Activated CD4-positive, CD25-positive, alpha-beta regulatory T cell treated with anti-CD3 and anti-CD28 coated beads, Interleukin-2, amount 50 U/mL, for 72 hours (primary cell): ENCODE measurements around the gene DOK4.
"Not testable (repeated sequence)": the region's sequence is repeated elsewhere in the genome, so short reads cannot be mapped to it uniquely, and the experiment has no call there.

ENCODE experiments used
- DNase-seq: peaks from one replicate; pipeline ENCODE4 v3.0.0; 2021

DOK4 gene

DNA sequence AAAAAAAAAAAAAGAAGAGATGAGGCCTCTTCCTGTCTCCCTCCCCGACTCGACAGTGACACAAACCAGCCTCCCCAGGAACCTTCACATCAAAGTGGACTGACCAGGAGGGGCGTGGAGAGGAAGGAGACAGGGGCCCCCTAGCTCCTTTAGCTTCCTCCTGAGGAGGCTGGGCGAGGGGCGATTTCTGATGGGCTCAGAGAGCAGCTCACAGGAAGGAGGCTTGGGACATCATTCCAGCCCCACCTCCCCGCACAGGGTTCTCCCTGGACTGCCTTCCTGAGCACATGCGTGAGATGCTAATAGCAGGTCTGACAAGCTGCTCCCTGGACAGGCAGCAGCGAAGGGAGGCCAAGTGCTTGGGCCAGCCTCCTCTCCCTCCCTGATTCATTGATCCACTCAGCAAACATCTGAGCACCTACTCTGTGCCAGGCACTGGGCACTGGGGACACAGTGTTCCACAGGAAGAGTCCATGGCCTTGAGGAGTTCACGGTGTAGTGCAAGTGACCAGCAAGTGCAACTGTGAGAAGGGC lies 14.4 kb upstream of the DOK4 start:
- no peak for DNase-seq

DNA sequence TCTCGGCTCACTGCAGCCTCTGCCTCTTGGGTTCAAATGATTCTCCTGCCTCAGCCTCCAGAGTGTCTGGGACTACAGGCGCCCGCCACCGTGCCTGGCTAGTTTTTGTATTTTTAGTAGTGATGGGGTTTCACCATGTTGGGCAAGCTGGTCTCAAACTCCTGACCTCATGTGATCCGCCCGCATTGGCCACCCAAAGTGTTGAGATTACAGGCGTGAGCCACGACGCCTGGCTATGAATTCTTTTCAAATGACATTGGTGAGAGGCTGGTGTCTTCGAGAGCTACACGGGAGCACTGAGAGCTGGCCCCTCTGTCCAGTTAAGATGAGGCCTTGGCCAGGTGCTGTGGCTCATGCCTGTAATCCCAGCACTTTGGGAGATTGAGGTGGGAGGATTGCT lies 13.6 kb upstream of the DOK4 start:
- DNase-seq, result not testable (repeated sequence)

DNA sequence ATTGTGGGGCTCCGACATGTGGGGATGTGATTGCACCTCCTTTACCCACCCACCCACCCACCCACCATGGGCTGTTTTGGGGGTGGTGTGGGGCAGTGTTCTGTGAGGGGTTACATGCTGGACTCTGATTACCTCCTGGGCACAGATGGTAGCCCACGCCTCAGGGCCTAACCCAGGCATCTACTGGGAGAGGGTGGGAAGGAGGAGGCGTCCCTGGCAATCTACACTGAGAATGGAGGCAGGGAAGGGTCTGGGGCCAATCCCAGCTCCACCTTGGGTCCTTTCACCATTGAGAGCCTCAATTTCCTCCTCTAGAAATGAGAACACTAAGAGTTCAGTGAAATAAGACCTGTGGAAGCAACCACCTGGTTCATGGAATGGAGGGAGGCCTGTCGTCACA lies 11.7 kb upstream of the DOK4 start:
- no peak for DNase-seq

DNA sequence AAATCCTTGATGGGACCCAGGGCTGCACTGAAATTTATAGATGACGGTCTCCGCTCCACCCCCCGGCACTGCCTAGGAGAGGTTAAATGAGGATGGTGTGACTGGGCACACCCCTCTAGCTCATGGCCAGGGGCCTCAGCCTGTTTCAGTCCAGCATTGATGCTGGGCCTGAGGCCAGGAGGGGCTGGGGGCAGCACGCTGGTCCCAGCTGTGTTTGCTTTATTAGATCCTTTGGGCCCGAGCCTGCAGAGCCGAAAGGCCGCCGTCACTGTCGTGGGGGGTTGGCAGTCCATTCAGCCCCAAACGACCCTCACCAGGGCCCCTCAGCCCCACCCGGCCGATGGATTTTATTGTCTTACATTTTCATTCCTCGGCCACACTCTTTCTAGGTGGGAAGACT lies 10.8 kb upstream of the DOK4 start:
- no peak for DNase-seq

DNA sequence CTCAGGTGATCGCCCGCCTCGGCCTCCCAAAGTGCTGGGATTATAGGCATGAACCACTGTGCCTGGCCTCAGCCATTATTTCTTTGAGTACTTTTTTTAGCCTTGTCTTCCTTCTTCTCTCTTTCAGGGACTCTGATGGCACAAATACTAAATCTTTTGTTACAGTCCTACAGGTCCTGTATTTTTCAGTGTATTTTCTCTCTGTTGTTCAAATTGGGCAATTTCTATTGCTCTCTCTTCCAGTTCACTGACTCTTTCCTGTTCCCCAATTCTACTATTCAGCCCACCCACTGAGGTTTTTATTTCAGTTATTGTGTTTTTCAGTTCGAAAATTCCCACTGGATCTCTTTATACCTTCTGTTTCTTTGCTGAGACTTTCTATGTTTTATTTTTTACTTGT lies 7.5 kb upstream of the DOK4 start:
- DNase-seq, result no peak

DNA sequence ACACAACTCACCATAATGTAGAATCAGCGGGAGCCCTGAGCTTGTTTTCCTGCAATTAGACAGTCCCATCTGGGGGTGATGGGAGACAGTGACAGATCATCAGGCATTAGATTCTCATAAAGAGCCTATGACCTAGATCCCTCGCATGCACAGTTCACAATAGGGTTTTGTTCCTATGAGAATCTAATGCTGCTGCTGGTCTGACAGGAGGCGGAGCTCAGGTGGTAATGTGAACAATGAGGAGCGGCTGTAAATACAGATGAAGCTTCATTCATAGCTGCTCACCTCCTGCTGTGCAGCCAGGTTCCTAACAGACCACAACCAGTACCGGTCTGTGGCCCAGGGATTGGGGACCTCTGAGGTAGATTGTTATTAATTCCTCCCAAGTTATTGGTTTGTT lies 2.9 kb upstream of the DOK4 start:
- no peak for DNase-seq

DNA sequence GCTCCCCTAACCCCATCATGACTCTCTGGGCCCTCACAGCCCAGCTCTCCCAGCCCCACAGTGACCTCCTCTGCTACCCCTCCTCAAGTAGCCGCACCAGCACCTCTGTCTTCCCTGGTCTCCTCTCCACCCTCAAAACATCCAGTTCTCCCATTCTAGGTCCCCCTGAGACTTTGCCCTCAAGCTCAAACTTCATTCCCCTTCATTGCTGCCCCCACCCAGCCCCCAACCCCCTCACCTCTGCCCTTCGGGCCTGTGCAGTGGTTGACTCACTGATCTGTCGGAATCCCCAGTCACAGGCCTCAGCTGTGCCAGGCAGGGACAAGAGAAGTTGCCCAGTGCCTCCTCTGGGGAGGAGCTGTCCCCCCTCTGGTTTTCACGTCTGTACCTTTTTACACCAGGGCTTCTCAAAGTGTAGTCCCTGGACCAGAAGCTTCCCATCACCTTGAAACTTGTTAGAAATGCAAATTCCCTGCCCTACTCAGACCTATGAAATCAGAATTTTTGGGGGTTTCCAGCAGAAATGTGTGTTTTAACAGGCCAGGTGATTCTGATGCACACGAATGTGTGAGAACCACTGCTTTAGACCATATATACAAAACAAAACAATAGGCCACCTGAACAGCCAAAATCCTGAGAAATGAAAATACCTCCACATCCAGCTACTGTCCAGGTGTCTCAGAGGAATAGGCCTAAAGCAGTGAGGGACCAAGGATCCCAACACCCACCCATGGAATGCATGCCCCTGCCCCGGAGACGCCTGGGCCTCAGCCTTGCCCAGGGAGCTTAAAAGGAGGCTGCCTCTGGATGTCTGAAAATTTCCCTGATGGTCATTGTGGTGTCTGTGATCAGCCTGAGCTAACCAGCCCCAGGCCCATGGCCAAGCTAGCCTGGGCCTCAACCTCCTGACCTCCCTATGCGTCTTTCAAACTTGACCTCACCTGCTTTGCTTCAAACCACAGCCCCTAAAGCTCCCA lies 853 bp upstream of the DOK4 start:
- no peak for DNase-seq

DNA sequence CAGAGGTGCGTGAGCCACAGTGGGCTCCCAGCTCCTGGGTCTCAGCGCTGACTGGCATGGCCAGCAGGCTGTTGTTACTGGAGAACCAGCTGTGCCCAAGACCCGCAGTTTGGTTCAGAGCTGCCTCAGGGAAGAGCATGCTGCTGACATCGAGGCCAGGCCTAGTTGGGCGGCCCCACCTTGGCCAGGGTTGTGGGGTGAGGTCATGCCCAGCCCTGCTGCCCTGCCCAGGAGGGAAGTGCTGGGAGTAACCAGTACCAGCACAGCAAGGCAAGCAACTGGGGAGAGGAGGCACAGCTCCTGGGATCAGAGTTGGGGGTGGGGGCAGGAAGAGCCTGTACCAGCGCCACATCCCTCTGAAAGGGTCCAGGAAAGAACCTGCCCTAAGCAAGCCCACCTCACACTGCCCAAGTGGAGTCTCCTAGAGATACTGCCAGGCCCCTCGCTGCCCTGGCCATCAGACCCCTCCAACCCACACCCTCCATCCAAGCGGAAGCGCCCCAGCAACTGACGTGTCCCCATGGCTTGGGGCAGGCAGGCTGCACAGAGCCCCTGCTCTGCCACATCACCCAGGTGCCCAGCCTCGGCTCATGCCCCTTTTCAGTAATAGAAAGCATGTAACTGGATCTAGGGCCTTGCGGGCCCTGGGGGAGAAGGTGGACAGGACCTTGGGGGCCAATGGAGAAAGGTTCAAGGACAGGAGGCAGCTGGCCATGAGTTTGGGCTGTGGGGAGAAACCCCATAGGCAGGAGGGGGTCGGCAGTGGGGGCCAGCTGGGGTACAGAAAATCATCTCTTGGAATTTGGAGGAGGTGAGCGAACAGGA lies 990 bp downstream of the DOK4 start:
- DNase-seq, result no peak

DNA sequence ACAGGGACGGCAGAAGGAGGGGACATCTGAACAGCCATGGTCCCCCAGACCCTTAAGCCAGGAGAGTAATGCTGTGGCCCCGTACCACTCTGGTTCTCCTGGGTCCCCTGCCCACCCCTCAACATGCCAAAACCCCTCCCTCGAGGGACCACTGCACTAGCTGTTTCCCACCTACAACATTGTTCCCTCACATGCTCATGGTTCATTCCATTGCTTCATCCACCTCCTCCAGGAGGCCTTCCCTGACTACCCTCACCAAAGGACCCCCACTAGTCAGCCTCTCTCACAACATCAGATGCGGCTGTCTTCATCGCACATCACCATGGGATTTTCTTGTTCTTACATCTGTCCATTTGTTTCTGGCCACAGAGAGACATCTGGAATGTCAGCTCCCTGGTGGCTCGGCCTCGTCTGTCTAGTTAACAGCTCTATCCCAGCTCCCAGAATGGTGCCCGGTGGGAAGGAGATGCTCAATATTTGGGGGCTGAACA lies 1.7 kb downstream of the DOK4 start:
- DNase-seq, result no peak

DNA sequence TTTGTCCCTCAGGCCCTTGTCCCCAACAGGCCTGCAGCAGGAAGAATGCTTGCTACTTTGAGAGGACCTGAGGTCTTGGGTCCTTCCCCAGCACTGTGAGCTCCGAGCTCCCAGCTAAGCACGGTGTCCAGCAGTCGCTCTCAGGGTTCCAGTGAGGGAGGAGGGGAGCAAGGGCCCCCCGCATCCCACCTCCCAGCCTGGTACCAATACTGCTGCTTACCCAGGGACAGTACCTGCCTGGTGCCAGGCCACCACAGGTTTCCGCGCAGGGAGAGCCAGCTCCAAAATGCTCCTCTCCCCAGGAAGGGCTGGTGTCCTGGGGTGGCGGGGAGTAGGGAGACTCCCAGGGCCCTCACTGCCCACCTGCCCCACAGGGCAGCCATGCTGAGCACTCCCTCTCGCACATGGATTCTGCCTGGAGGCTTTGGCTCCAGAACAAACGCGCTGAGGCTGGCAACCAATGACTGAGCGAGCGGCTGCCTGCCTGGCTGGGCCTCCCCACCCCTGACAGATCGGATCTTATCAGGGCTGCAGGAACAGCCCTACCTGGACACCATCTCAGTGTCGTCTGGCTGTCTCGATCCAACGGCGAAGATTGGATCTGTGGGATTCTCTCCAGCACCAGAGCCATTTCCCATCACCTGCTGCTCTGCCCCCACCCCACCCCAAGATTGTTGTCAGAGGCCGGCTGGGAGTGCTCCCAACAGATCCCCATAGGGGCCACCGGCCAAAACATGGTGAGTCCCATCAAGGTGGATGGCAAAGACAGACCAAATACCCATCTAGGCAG lies 2.4 kb downstream of the DOK4 start:
- no peak for DNase-seq

DNA sequence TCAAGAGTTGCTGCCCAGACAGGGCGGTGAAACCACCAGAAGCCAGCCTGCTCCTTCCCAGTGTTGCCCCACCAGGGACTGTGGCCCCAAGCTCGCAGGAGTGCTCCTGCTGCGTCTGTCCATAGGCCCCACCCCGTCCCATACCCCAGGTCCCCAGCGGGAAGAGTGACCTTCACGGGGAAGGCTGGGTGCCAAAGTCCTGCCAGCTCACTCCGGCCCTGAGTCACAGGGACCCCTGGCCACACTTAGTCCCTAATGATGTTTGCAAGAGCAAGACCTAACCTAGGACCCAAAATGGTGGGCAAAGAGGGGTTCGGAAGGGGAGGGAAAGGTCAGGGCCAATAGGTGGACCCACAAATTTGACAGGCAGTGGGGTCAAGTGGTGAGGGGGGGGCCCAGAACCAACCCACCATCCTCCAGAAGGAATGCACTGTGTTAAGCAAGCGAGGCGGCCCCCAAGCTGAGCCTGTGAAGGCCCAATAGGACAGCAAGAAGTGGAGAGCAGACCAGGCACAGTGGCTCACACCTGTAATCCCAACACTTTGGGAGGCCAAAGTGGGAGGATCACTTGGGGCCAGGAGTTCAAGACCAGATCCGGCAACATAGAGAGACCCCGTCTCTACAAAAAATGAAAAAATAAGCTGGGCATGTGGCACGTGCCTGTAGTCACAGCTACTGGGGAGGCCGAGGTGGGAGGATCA lies 3.3 kb downstream of the DOK4 start:
- DNase-seq, result no peak

DNA sequence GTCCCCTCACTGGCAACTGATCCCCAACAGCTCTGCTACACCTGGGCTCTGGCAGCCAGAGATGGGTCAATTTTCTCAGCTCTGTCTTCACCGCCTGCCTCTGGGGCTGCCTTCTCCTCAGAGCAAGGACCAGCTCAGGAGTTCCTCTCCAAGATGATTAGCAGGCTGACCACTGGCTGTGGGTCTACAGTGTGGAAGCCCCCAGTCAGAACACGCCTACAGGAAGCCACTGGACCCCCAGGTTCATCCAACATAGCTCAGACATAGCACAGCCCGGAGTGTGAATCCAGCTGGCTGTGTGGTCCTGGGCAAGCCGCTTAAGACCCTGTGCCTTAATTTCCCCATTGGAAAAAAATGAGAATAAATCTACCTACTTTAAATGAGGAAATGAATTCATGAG lies 4.9 kb downstream of the DOK4 start:
- no peak for DNase-seq

DNA sequence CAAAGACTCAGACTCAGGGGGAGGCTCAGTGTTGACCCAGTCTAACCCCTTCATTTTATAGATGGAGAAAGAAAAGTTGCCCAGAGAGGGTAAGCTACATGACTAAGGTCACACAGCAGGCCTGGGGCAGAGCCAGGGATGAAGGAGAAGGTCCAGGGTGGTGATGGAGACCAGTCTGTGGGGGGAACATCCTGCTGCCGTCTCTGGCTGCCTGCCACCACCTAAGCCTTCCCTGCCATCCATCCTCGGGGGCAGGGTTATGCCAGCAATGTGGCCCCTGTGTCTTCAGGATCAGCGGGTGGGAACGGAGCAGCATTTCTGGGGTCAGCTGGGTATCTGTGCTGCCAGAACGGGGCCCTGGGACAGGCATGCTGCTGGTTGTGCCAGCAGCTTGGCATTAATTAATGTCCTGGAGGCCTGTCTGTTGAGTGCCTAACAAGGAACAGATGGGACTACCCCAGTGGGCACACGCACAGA lies 5.5 kb downstream of the DOK4 start:
- no peak for DNase-seq

DNA sequence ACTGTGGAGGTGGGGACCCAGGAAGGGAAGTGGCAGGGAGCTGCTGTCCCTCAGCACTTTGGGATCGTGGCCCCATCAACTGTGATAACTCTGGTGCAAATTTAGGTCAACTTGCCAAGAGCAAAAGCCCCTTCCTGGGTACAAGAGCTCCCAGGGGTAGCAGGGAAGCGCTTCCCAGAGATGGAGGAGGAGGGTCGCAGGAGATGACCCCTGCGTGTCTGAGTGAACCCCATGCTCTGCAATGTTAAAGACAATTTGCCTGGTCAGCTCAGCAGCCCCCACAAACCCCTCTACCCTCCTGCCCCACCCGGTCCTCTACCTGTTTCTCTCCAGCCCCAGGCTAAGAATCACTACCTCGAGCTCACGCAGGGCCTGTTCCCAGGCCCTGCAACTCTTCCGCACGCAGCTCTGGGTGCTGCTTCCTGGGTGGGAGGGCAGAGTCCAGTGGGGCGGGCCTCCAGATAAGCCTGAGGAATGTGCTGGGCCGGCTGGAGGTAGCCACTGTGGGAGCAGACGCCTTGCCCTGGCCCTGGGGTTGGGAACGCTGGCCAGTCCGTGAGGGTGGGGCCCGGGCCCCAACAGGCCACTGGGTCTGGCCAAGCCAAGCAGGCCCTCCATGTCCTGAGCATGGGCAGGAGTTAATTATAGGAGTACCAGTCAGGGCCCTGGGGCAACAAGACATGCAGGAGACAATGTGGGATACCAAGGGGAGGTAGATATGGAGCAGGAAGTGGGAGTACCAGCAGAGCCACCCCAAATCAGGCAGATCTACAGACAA lies 6.1 kb downstream of the DOK4 start:
- no peak for DNase-seq

DNA sequence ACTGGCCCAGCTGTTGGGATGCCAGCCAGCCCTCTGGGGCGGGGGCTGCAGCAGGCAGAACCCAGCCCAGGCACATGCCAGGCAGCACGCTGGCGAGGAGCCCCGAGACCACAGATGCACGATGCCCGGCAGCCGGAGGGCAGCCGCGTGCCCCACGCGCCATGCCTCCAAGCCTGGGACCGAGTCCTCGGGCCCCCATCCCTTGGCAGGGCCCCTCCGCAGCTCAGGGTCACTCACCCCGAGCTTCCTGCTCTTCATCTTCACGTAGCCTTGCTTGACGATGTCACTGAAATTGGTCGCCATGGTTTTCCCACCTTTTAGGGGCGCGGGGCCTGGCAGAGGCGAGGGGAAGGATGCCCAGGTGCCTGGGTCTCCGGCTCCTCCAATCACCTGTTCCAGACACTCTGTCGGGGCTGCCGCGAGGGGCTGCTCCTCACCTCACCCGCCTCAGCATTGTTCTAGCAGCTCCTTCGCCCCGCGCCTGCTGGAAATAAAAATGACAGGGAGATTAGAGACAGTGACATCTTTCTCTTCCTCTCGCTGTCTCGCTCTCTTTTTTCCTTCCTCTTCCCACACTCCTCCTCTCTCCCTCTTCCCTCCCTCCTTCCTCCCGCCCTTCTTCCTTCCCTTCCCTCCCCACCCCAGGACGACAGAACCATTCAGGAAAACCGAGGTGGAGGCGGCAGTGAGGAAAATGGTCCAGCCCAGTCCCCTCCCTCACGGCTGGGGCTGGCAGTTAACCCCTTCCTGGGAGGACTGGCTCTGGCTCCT lies 6.9 kb downstream of the DOK4 start:
- DNase-seq, result no peak

DNA sequence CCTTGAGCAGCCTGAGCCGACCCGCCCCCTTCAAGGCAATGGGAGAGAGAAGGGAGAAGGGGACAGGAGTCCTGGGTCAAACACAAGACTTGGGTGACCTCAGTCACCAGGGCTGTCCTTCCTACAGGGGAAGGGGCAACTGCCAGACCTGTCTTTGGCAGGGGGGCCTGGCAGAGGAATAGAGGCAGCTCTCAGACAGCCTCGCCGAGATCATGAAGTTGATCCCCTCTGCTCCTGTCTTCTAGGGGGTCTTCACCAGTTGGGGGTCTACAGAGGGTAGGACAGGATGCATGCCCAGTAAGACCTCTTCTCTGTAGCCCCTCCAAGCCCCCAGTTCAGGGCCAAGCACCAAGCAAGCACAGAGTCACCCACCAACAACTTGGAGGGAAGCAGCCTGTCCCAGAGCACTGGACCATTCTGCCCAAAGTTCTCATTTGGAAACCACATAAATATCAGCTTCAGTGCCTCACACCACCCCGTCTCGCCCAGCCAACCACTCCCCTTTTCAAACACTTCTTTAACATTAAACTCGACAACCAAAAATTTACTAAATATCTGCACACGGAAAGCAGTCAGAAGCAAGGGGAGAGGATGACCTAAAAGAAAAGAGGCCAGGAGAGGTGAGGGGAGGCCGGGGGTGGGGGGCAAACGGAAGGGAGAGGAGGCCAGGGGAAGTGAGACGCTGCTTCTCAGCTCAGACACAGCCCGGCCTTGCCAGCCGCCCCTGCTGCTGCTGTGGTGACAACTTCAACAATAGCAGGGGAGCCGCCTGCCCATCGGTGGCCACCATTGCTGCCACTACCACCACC lies 7.7 kb downstream of the DOK4 start:
- DNase-seq, result no peak

DNA sequence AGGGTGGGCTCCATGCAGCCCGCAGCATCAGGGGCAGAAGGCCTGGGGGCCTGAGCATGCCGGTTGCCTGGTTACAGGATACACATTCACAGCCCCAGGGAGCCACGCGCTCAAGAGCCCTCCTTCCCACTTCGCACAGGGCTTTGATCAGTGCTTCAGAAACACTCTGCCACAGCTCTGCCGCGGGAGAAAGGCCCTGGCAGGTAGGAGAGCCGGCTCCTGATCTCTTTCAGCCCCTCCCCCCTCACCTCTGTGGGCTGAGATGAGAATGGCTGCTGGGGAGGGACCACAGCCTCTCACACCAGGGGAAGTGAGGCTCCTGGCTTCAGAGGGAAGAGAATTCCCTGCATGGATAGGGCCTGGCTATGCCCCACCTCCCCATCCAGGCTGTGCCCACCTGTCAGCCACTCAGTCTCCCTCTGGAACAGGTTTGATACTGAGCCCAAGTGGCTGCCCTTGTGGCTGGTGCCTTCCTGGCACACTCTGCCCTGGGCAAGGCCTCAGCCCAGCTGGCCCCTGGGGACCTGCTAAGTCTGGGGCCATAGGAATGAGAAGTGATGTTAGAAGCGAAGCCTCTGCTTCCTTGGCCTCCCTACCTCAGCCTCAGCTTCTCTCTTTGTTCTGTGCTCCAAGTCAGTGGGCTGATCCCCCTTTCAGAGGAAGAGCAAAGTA lies 8.6 kb downstream of the DOK4 start:
- DNase-seq, result no peak

DNA sequence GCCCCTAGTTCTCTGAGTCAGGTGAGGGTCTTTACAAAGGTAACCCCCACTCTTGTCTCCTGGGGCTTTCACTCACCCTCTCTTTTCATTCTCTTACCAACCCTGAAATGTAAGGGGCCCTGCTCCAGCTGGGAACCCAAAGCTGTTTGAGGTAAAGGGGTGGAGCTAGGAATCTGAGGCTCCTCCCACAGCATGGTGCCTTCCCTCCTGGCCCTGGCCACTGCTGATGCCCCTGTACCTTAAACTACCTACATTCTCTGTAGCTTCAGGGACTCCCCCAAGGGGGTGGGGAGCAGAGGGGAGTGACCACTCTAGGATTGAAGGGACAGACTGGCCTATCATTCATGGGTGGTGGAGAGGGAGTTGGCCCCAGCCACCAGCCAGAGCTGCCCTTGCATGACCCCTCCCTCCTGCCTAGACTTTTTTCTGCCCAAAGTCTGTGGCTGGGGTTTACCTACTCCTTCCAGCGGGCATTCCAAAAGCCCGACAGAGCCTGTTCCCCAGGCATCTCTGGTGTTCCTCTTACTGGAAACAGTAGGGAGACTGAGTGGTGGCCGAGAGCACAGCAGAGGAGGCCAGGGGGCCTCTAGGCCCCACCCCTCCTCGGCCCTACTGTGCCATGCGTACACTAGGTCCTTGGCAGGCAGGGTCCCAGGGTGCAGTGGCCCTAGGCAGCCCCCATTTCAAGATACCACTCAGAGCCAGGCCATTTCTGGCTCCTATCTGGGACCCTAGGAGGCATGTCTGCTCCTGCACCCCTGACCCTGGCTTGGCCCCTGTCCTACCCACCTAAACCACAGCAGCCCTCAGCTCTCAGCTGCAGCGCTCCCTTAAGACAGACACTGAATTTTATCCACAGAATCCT lies 9.5 kb downstream of the DOK4 start:
- DNase-seq, result no peak
